Measurements from ENCODE around the gene ABCG1.

Gene ABCG1

DNA sequence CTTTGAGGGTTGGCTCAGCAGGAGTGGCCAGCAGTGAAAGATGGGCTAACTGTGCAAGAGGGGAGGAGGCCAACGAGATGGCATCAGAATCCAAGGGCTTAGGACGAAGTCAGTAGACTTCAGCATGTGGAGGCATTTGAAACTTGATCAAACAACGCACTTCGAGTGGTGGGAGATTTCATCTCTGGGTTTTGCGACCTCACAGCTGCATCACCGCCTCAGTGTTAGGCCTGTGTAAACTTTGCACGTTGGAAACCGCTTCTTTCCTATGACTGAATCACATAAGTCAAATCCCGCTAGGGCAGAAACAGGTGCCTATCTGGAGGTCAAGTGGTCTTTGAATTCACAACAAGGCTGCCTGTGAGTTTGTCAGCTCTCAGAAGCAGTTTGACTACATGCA, 78.4 kb downstream of the ABCG1 start:
- no peaks in the 10 kb centered on the region for H3K27me3 ChIP-seq (ENCODE audit: control insufficient read depth in 2 of 2, insufficient read depth in 2 of 2, low read length in 2 of 2)
- no peak overlapping the region for H3K9ac ChIP-seq (ENCODE audit: low read depth in 1 of 2, low read length in 2 of 2)
- H3K27ac ChIP-seq (ENCODE audit: low read depth in 2 of 2, low read length in 2 of 2): no peak overlapping the region
- no peak overlapping the region for H3K4me3 ChIP-seq (ENCODE audit: low read length in 2 of 2)
- H3K4me1 ChIP-seq (ENCODE audit: control insufficient read depth in 2 of 2, insufficient read depth in 2 of 2, low read length in 2 of 2): no peaks in the 10 kb centered on the region
- peaks cover 16 to 24% of the 10 kb centered on the region in 2 donors for H3K36me3 ChIP-seq (ENCODE audit: control insufficient read depth in 2 of 2, insufficient read depth in 2 of 2, low read length in 2 of 2)
- H3K9me3 ChIP-seq (ENCODE audit: control insufficient read depth in 2 of 2, low read length in 2 of 2): no peaks in the 10 kb centered on the region

- peaks cover 10 to 17% of the 10 kb centered on the region in 2 donors for H3K36me3 ChIP-seq (ENCODE audit: control insufficient read depth in 2 of 2, insufficient read depth in 2 of 2, low read length in 2 of 2)
- no peak overlapping the region for H3K27ac ChIP-seq (ENCODE audit: low read depth in 2 of 2, low read length in 2 of 2)
- H3K4me3 ChIP-seq (ENCODE audit: low read length in 2 of 2): no peak overlapping the region
- H3K9ac ChIP-seq (ENCODE audit: low read depth in 1 of 2, low read length in 2 of 2): no peak overlapping the region
- no peaks in the 10 kb centered on the region for H3K9me3 ChIP-seq (ENCODE audit: control insufficient read depth in 2 of 2, low read length in 2 of 2)
- no peaks in the 10 kb centered on the region for H3K27me3 ChIP-seq (ENCODE audit: control insufficient read depth in 2 of 2, insufficient read depth in 2 of 2, low read length in 2 of 2)
- H3K4me1 ChIP-seq (ENCODE audit: control insufficient read depth in 2 of 2, insufficient read depth in 2 of 2, low read length in 2 of 2): no peaks in the 10 kb centered on the region
Observed at GRCh38 chr21:42298237-42298636, 79.3 kb downstream of the ABCG1 start.

DNA sequence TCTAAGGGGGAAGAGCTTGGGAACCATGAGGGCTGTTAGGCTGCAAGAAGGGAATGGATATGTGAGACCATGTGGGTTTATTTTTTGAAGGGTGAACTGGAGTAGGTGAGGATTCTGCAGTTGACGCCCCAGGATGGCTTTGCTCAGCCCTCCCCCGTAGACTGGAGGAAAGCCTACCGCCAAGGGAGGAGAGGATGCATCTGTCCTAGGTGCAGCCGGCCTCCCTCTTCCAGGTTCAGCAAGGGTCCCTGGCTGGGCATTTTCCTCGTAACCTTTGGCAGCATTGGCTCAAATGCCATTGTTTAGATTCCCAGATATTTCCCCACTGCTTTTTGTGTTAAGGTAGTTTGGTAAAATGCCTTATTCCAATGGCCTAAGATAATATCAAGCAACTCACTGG, 79.7 kb downstream of the ABCG1 start:
- Histone ChIP-seq H3K27me3 (ENCODE audit: control insufficient read depth in 2 of 2, insufficient read depth in 2 of 2, low read length in 2 of 2) (no peaks in the 10 kb centered on the region), H3K4me3 (ENCODE audit: low read length in 2 of 2) (no peak overlapping the region), H3K36me3 (ENCODE audit: control insufficient read depth in 2 of 2, insufficient read depth in 2 of 2, low read length in 2 of 2) (peaks cover 6 to 13% of the 10 kb centered on the region in 2 donors), H3K9me3 (ENCODE audit: control insufficient read depth in 2 of 2, low read length in 2 of 2) (no peaks in the 10 kb centered on the region), H3K27ac (ENCODE audit: low read depth in 2 of 2, low read length in 2 of 2) (no peak overlapping the region), H3K9ac (ENCODE audit: low read depth in 1 of 2, low read length in 2 of 2) (no peak overlapping the region), H3K4me1 (ENCODE audit: control insufficient read depth in 2 of 2, insufficient read depth in 2 of 2, low read length in 2 of 2) (no peaks in the 10 kb centered on the region)

GRCh38 chr21:42299324-42300044, 80.5 kb downstream of the ABCG1 start:
- no peak overlapping the region for H3K4me3 ChIP-seq (ENCODE audit: low read length in 2 of 2)
- H3K36me3 ChIP-seq (ENCODE audit: control insufficient read depth in 2 of 2, insufficient read depth in 2 of 2, low read length in 2 of 2): peaks cover under 1 to 11% of the 10 kb centered on the region in 2 donors
- no peaks in the 10 kb centered on the region for H3K27me3 ChIP-seq (ENCODE audit: control insufficient read depth in 2 of 2, insufficient read depth in 2 of 2, low read length in 2 of 2)
- no peaks in the 10 kb centered on the region for H3K9me3 ChIP-seq (ENCODE audit: control insufficient read depth in 2 of 2, low read length in 2 of 2)
- no peak overlapping the region for H3K27ac ChIP-seq (ENCODE audit: low read depth in 2 of 2, low read length in 2 of 2)
- no peak overlapping the region for H3K9ac ChIP-seq (ENCODE audit: low read depth in 1 of 2, low read length in 2 of 2)
- no peaks in the 10 kb centered on the region for H3K4me1 ChIP-seq (ENCODE audit: control insufficient read depth in 2 of 2, insufficient read depth in 2 of 2, low read length in 2 of 2)

GRCh38 chr21:42300045-42300583, 81.2 kb downstream of the ABCG1 start:
- no peaks in the 10 kb centered on the region for H3K9me3 ChIP-seq (ENCODE audit: control insufficient read depth in 2 of 2, low read length in 2 of 2)
- H3K4me3 ChIP-seq (ENCODE audit: low read length in 2 of 2): no peak overlapping the region
- H3K36me3 ChIP-seq (ENCODE audit: control insufficient read depth in 2 of 2, insufficient read depth in 2 of 2, low read length in 2 of 2): peaks cover 0 to 8% of the 10 kb centered on the region in 2 donors
- no peak overlapping the region for H3K27ac ChIP-seq (ENCODE audit: low read depth in 2 of 2, low read length in 2 of 2)
- no peaks in the 10 kb centered on the region for H3K27me3 ChIP-seq (ENCODE audit: control insufficient read depth in 2 of 2, insufficient read depth in 2 of 2, low read length in 2 of 2)
- no peak overlapping the region for H3K9ac ChIP-seq (ENCODE audit: low read depth in 1 of 2, low read length in 2 of 2)
- H3K4me1 ChIP-seq (ENCODE audit: control insufficient read depth in 2 of 2, insufficient read depth in 2 of 2, low read length in 2 of 2): no peaks in the 10 kb centered on the region

- H3K9me3 ChIP-seq (ENCODE audit: control insufficient read depth in 2 of 2, low read length in 2 of 2): no peaks in the 10 kb centered on the region
- H3K27ac ChIP-seq (ENCODE audit: low read depth in 2 of 2, low read length in 2 of 2): no peak overlapping the region
- no peak overlapping the region for H3K4me3 ChIP-seq (ENCODE audit: low read length in 2 of 2)
- peaks cover 0 to 7% of the 10 kb centered on the region in 2 donors for H3K36me3 ChIP-seq (ENCODE audit: control insufficient read depth in 2 of 2, insufficient read depth in 2 of 2, low read length in 2 of 2)
- H3K9ac ChIP-seq (ENCODE audit: low read depth in 1 of 2, low read length in 2 of 2): no peak overlapping the region
- H3K4me1 ChIP-seq (ENCODE audit: control insufficient read depth in 2 of 2, insufficient read depth in 2 of 2, low read length in 2 of 2): no peaks in the 10 kb centered on the region
- no peaks in the 10 kb centered on the region for H3K27me3 ChIP-seq (ENCODE audit: control insufficient read depth in 2 of 2, insufficient read depth in 2 of 2, low read length in 2 of 2)
Observed at GRCh38 chr21:42300956-42301355, 82.0 kb downstream of the ABCG1 start.

- Histone ChIP-seq H3K4me1 (ENCODE audit: control insufficient read depth in 2 of 2, insufficient read depth in 2 of 2, low read length in 2 of 2) (no peaks in the 10 kb centered on the region), H3K4me3 (ENCODE audit: low read length in 2 of 2) (no peak overlapping the region), H3K36me3 (ENCODE audit: control insufficient read depth in 2 of 2, insufficient read depth in 2 of 2, low read length in 2 of 2) (peaks cover 0 to 3% of the 10 kb centered on the region in 2 donors), H3K9ac (ENCODE audit: low read depth in 1 of 2, low read length in 2 of 2) (no peak overlapping the region), H3K27me3 (ENCODE audit: control insufficient read depth in 2 of 2, insufficient read depth in 2 of 2, low read length in 2 of 2) (no peaks in the 10 kb centered on the region), H3K27ac (ENCODE audit: low read depth in 2 of 2, low read length in 2 of 2) (no peak overlapping the region), H3K9me3 (ENCODE audit: control insufficient read depth in 2 of 2, low read length in 2 of 2) (no peaks in the 10 kb centered on the region)
Observed at GRCh38 chr21:42301371-42302075, 82.6 kb downstream of the ABCG1 start.

GRCh38 chr21:42302076-42302650, 83.2 kb downstream of the ABCG1 start:
- Histone ChIP-seq H3K9me3 (ENCODE audit: control insufficient read depth in 2 of 2, low read length in 2 of 2) (no peaks in the 10 kb centered on the region), H3K4me1 (ENCODE audit: control insufficient read depth in 2 of 2, insufficient read depth in 2 of 2, low read length in 2 of 2) (no peaks in the 10 kb centered on the region), H3K27me3 (ENCODE audit: control insufficient read depth in 2 of 2, insufficient read depth in 2 of 2, low read length in 2 of 2) (no peaks in the 10 kb centered on the region), H3K36me3 (ENCODE audit: control insufficient read depth in 2 of 2, insufficient read depth in 2 of 2, low read length in 2 of 2) (peaks cover 0 to 3% of the 10 kb centered on the region in 2 donors), H3K4me3 (ENCODE audit: low read length in 2 of 2) (no peak overlapping the region), H3K9ac (ENCODE audit: low read depth in 1 of 2, low read length in 2 of 2) (no peak overlapping the region), H3K27ac (ENCODE audit: low read depth in 2 of 2, low read length in 2 of 2) (no peak overlapping the region)

DNA sequence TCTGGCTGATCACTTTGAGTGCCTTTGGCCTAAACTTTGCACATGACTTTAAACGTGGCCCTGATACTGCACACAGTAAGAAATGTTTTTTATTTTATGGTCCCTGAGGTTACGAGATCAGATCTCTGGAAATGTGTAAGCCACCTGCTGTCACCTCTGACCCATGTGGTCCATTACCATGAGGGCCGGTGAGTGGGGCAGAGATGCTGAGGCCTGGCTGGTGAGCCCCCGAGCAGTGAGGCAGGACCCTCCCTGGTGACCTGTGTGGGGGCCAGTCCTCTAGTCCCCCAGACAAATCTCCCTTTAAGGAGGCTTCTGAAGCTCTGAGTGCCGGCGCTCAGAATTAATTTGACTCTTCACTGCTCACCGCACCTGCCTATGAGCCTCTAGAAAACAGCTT, 83.9 kb downstream of the ABCG1 start:
- Histone ChIP-seq H3K27me3 (ENCODE audit: control insufficient read depth in 2 of 2, insufficient read depth in 2 of 2, low read length in 2 of 2) (no peaks in the 10 kb centered on the region), H3K4me1 (ENCODE audit: control insufficient read depth in 2 of 2, insufficient read depth in 2 of 2, low read length in 2 of 2) (no peaks in the 10 kb centered on the region), H3K9ac (ENCODE audit: low read depth in 1 of 2, low read length in 2 of 2) (no peak overlapping the region), H3K9me3 (ENCODE audit: control insufficient read depth in 2 of 2, low read length in 2 of 2) (no peaks in the 10 kb centered on the region), H3K27ac (ENCODE audit: low read depth in 2 of 2, low read length in 2 of 2) (no peak overlapping the region), H3K4me3 (ENCODE audit: low read length in 2 of 2) (no peak overlapping the region), H3K36me3 (ENCODE audit: control insufficient read depth in 2 of 2, insufficient read depth in 2 of 2, low read length in 2 of 2) (peaks cover 0 to 3% of the 10 kb centered on the region in 2 donors)

DNA sequence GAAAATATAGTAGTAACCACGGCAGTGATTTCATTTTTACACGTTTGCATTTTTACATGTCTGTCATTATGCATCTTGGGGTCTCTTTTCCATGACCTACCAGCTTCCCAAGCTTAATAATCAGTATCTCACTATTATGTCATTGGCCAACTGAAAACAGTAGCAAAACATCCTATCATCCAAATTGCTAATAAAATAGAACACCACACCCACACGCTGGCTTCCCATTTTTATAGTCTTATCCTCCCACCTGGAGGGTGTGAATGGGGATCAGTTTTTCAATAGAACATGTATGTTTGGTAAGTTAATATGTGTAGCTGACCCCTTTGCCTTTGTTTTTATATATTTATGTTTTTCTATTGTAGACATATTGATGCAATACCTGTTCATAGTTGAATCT, 84.5 kb downstream of the ABCG1 start:
- Histone ChIP-seq H3K36me3 (ENCODE audit: control insufficient read depth in 2 of 2, insufficient read depth in 2 of 2, low read length in 2 of 2) (no peaks in the 10 kb centered on the region), H3K9ac (ENCODE audit: low read depth in 1 of 2, low read length in 2 of 2) (no peak overlapping the region), H3K27ac (ENCODE audit: low read depth in 2 of 2, low read length in 2 of 2) (no peak overlapping the region), H3K9me3 (ENCODE audit: control insufficient read depth in 2 of 2, low read length in 2 of 2) (no peaks in the 10 kb centered on the region), H3K4me1 (ENCODE audit: control insufficient read depth in 2 of 2, insufficient read depth in 2 of 2, low read length in 2 of 2) (no peaks in the 10 kb centered on the region), H3K27me3 (ENCODE audit: control insufficient read depth in 2 of 2, insufficient read depth in 2 of 2, low read length in 2 of 2) (no peaks in the 10 kb centered on the region), H3K4me3 (ENCODE audit: low read length in 2 of 2) (no peak overlapping the region)
